GM18907 (cell line): ENCODE results near the gene XRCC4.
"Not testable (repeated sequence)": the region's sequence is repeated elsewhere in the genome, so short reads cannot be mapped to it uniquely, and the experiment has no call there.

Experiments
- ATAC-seq: cut with Tn5 transposase; IDR thresholded peaks from one replicate; pipeline ENCODE4 v1.9.1; 2021; ENCODE audit warnings: mild to moderate bottlenecking, moderate library complexity; ENCODE audit not compliant: unreplicated experiment

Gene XRCC4

GRCh38 chr5:83337453-83338035, 260.2 kb downstream of the XRCC4 start:
- no peak for ATAC-seq

GRCh38 chr5:83340511-83340918, 263.2 kb downstream of the XRCC4 start:
- ATAC-seq: no peak

- ATAC-seq: no peak
Measured at GRCh38 chr5:83341815-83342334, 264.5 kb downstream of the XRCC4 start.

- ATAC-seq: no peak
Measured at GRCh38 chr5:83342465-83342864, 265.1 kb downstream of the XRCC4 start.

- no peak for ATAC-seq
Measured at GRCh38 chr5:83343299-83343698, 266.0 kb downstream of the XRCC4 start.

- no peak for ATAC-seq
Measured at GRCh38 chr5:83345423-83345822, 268.1 kb downstream of the XRCC4 start.

GRCh38 chr5:83348281-83348780, 271.0 kb downstream of the XRCC4 start:
- no peak for ATAC-seq

GRCh38 chr5:83353231-83353630, 275.9 kb downstream of the XRCC4 start:
- no peak for ATAC-seq

GRCh38 chr5:83353774-83354173, 276.4 kb downstream of the XRCC4 start:
- ATAC-seq: no peak

GRCh38 chr5:83354958-83355357, 277.6 kb downstream of the XRCC4 start:
- no peak for ATAC-seq

GRCh38 chr5:83355482-83356014, 278.2 kb downstream of the XRCC4 start:
- ATAC-seq: not testable (repeated sequence)

- ATAC-seq: no peak
Measured at GRCh38 chr5:83357621-83358231, 280.4 kb downstream of the XRCC4 start.

- ATAC-seq: no peak
Measured at GRCh38 chr5:83360573-83360972, 283.2 kb downstream of the XRCC4 start.

- ATAC-seq: no peak
Measured at GRCh38 chr5:83362526-83362925, 285.2 kb downstream of the XRCC4 start.

- ATAC-seq: no peak
Measured at GRCh38 chr5:83363111-83363885, 286.0 kb downstream of the XRCC4 start.

- ATAC-seq: no peak
Measured at GRCh38 chr5:83363886-83364275, 286.5 kb downstream of the XRCC4 start.

GRCh38 chr5:83364312-83365299, 287.3 kb downstream of the XRCC4 start:
- ATAC-seq: peak; percentile 65

- ATAC-seq: peak; percentile 44
Measured at GRCh38 chr5:83368319-83368718, 291.0 kb downstream of the XRCC4 start.

GRCh38 chr5:83368835-83369234, 291.5 kb downstream of the XRCC4 start:
- ATAC-seq: peak; percentile 48

- ATAC-seq: no peak
Measured at GRCh38 chr5:83370957-83371356, 293.6 kb downstream of the XRCC4 start.
